HEK293 (cell line): ENCODE data around the gene TRMT6.

Experiments
- OVOL3 ChIP-seq: fragments of 450-650 bp; formaldehyde crosslinking; IDR thresholded peaks from 2 replicates; pipeline ENCODE4 v1.5.1; 2016; ENCODE audit warnings: missing biosample characterization, missing genetic modification characterization
- REPIN1 ChIP-seq: fragments of 450-650 bp; formaldehyde crosslinking; IDR thresholded peaks from 2 replicates; pipeline ENCODE4 v1.5.1; 2017; ENCODE audit warnings: missing biosample characterization, missing genetic modification characterization, low read depth
- SP3 ChIP-seq: fragments of 450-650 bp; formaldehyde crosslinking; IDR thresholded peaks from 2 replicates; pipeline ENCODE4 v1.5.1; 2016; ENCODE audit warnings: missing biosample characterization, missing genetic modification characterization
- TF ChIP-seq, protein P1 (sequence below): fragments of 450-650 bp; formaldehyde crosslinking; IDR thresholded peaks from 2 replicates; pipeline ENCODE4 v1.5.1; 2016; ENCODE audit warnings: missing biosample characterization, missing genetic modification characterization

DNA sequence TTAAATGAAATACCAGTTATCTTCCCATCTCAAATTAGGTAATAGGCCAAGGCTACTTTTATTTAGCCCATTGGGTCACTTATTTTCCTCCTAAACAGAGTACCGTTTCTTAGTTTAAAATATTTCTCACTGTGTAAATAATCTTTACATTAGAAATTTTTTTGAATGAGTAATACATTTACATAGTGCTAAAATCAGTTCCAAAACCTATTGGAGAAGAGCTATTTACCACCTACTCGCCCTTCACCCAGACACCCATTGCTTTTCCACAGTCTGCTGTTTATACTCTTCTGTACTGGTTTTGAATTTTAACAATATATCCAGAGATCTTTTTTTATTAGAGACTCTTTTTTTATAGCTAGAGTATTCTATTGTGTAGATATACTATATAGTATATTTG, 37.0 kb upstream of the TRMT6 start:
- TF ChIP-seq REPIN1: no peak
- no peak for TF ChIP-seq SP3 (tag by site-specific recombination)
- TF ChIP-seq OVOL3: no peak
- TF ChIP-seq, protein P1, sequence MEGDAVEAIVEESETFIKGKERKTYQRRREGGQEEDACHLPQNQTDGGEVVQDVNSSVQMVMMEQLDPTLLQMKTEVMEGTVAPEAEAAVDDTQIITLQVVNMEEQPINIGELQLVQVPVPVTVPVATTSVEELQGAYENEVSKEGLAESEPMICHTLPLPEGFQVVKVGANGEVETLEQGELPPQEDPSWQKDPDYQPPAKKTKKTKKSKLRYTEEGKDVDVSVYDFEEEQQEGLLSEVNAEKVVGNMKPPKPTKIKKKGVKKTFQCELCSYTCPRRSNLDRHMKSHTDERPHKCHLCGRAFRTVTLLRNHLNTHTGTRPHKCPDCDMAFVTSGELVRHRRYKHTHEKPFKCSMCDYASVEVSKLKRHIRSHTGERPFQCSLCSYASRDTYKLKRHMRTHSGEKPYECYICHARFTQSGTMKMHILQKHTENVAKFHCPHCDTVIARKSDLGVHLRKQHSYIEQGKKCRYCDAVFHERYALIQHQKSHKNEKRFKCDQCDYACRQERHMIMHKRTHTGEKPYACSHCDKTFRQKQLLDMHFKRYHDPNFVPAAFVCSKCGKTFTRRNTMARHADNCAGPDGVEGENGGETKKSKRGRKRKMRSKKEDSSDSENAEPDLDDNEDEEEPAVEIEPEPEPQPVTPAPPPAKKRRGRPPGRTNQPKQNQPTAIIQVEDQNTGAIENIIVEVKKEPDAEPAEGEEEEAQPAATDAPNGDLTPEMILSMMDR (tag by site-specific recombination): no peak
